ENCODE results near the gene C16orf92.

DNA sequence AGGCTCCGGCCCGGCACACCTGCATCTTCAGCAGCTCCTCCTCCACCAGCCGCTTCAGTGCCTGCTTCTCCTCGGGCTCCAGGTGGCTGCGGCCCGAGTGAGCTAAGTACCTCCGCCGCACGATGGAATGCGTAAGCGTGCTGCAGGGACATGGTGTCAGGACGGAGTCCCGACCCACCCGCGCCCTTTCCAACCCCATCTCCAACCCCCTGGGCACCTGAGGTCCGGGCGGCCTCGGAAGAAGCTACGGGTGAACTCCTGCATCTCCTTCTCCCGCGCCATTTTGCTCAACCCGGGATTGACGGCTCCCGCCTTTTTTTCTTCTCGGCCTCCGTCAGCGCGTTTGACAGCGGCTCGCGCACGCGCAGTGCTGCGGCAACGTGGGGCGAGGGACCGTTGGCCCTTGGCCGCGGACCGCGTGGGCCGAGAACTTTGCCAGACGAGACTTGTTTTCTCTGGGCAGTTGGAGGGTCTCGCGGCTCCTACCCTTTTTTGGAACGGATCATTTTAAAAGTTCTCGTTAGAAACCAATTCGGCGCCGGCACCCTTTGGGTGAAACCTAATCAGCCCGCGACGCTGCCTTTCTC lies 27.6 kb upstream of the C16orf92 start, which contains the start of gene HIRIP3:
- TF ChIP-seq POLR2A (IDR thresholded peaks at IDR 0.05; ENCODE audit: low read depth, low read length), result peak; percentile 55; the same call in 1 of the 2 replicates
- peak; percentile 59 for TF ChIP-seq POLR2AphosphoS5 (IDR thresholded peaks at IDR 0.05; ENCODE audit: low read depth, low read length)

Measured in GM12892 (cell line).